Spleen (tissue), 11 donors: ENCODE results near the gene PAXIP1. TPM values are rescaled to one million over a fixed set of nuclear protein-coding genes. Genes with fewer than 3 reads are reported as not detected.

Experiments
- DNase-seq: peaks from one replicate; pipeline ENCODE4 v3.0.0-alpha.2; 2020
- H3K27ac ChIP-seq, 8 donors: fragments of 200-600 bp; sonication (generic) in 7 of 8; 1 replicate in 4 of 8; 2 replicates in 4 of 8; pipeline versions ENCODE4 v1.5.0 to v1.8.0; 2016 to 2021; ENCODE audit warnings: inconsistent platforms in 4 of 8, mild to moderate bottlenecking in 4 of 8, moderate library complexity in 1 of 8
- H3K27me3 ChIP-seq, 7 donors: fragments of 200-600 bp; sonication (generic) in 6 of 7; replicated peaks in 1 of 7; 1 replicate in 4 of 7; 2 replicates in 3 of 7; pipeline versions ENCODE4 v1.5.0 to v1.8.0; 2016 to 2021; ENCODE audit warnings: inconsistent platforms in 3 of 7, mild to moderate bottlenecking in 1 of 7
- H3K36me3 ChIP-seq, 6 donors: fragments of 200-600 bp; sonication (generic) in 5 of 6; 1 replicate in 4 of 6; 2 replicates in 2 of 6; pipeline versions ENCODE4 v1.5.0 to v1.8.0; 2016 to 2021; ENCODE audit warnings: inconsistent platforms in 2 of 6
- H3K4me1 ChIP-seq, 6 donors: fragments of 200-600 bp; sonication (generic) in 5 of 6; 1 replicate in 3 of 6; 2 replicates in 3 of 6; pipeline versions ENCODE4 v1.5.0 to v1.8.0; 2016 to 2021; ENCODE audit warnings: inconsistent platforms in 3 of 6
- H3K4me3 ChIP-seq, 8 donors: fragments of 200-600 bp; sonication (generic) in 7 of 8; 1 replicate in 4 of 8; 2 replicates in 4 of 8; pipeline versions ENCODE4 v1.5.0 to v1.8.0; 2016 to 2021; ENCODE audit warnings: inconsistent platforms in 4 of 8, mild to moderate bottlenecking in 4 of 8, moderate library complexity in 2 of 8
- H3K9me3 ChIP-seq, 8 donors: fragments of 200-600 bp; sonication (generic) in 7 of 8; 1 replicate in 4 of 8; 2 replicates in 4 of 8; pipeline versions ENCODE4 v1.5.0 to v1.8.0; 2016 to 2021; ENCODE audit warnings: inconsistent platforms in 4 of 8
- POLR2A ChIP-seq, 3 donors: fragments of 450-650 bp; IDR thresholded peaks; one replicate each; pipeline ENCODE4 v1.5.1; 2017; ENCODE audit warnings: antibody characterized with exemption in 3 of 3, mild to moderate bottlenecking in 1 of 3
- POLR2AphosphoS5 ChIP-seq, 3 donors: sonication (generic); formaldehyde crosslinking; IDR thresholded peaks; one replicate each; pipeline ENCODE4 v1.5.1; 2017; ENCODE audit warnings: antibody characterized with exemption in 3 of 3
- WGBS, 5 donors: extraction: QIAGEN DNeasy Blood & Tissue Kit in 3 of 5; methylation state at CpG; one replicate each; pipeline versions ENCODE4 v1.1.5 to v1.1.7; 2013 to 2018; 5-methylcytosine and 5-hydroxymethylcytosine counted together
- intact Hi-C: fragments of 100-400 bp; cut with DNase I; formaldehyde crosslinking; loops from one replicate; pipeline ENCODE4 v1.15.0; 2023; ENCODE audit warnings: low total_unique reads
- polyA plus RNA-seq, 3 donors: library from polyadenylated mRNA; stranded (reverse); fragments of 200-250 nt; gene quantifications; one replicate each; pipeline ENCODE4 v1.2.1, GENCODE V29; 2013
- total RNA-seq, 7 donors: library from RNA; depleted of rRNA in 3 of 7; stranded (reverse); fragments of >200 nt in 3 of 7; fragmentation: NEBNext Ultra II Directional in 4 of 7; extraction: Animal tissue kit (Norgen Biotek cat#: 25700) in 4 of 7; gene quantifications; one replicate each; pipeline versions ENCODE4 v1.1.0 to v1.2.1, GENCODE V29; 2016 to 2021
- TF ChIP-seq, protein P1 (sequence below), 11 experiments: fragments of 200-600 bp in 7 of 11; fragments of 450-650 bp in 4 of 11; sonication (generic) in 4 of 11; IDR thresholded peaks in 8 of 11; conservative IDR thresholded peaks in 3 of 11; 1 replicate in 7 of 11; 2 replicates in 4 of 11; pipeline versions ENCODE4 v1.4.0 to v1.8.0; 2016 to 2021; ENCODE audit warnings: antibody characterized with exemption in 11 of 11, inconsistent platforms in 4 of 11, mild to moderate bottlenecking in 1 of 11
- donor health status: healthy with polysubstance abuse.
- donor health status: DM: no; HTN: no; CAD: no; lungs with moderate emphysema.
- donor health status: DM: no; HTN: no; CAD: no.
- donor health status: Bipolar disorder and iron deficiency.
- donor health status: healthy.
- donor health status: DM: no; HTN: no; CAD: no.
- donor health status: DM: yes; HTN: yes; CAD: no.

Gene PAXIP1
- total and polyA plus RNA-seq, 10 donors = 2.7 to 15.0 (median 13.3) TPM

DNA sequence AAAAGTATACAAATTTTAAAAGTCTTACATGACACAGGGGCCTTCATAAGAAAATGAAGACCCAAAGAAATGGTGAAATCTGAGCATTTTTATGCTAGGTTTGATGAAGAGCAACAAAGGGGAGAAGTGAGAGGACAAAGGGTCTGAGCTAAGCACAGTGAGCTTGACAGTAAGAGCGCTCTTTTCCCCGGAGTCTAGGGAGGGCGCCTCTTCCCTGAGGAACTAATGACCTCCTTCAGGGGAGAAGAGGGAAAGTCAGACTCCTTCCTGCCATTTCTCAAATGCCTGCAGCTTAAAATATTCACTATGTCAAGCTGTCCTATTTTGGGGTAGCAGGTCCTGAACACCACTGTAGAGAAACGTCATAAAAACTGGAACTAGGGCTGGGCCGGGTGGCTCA is 18.1 kb upstream of the PAXIP1 start:
- TF ChIP-seq, protein P1, sequence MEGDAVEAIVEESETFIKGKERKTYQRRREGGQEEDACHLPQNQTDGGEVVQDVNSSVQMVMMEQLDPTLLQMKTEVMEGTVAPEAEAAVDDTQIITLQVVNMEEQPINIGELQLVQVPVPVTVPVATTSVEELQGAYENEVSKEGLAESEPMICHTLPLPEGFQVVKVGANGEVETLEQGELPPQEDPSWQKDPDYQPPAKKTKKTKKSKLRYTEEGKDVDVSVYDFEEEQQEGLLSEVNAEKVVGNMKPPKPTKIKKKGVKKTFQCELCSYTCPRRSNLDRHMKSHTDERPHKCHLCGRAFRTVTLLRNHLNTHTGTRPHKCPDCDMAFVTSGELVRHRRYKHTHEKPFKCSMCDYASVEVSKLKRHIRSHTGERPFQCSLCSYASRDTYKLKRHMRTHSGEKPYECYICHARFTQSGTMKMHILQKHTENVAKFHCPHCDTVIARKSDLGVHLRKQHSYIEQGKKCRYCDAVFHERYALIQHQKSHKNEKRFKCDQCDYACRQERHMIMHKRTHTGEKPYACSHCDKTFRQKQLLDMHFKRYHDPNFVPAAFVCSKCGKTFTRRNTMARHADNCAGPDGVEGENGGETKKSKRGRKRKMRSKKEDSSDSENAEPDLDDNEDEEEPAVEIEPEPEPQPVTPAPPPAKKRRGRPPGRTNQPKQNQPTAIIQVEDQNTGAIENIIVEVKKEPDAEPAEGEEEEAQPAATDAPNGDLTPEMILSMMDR (IDR thresholded peaks at IDR 0.05 in 8 of 11, conservative IDR thresholded peaks at IDR 0.05 in 3 of 11) = no peak
- TF ChIP-seq POLR2A (IDR thresholded peaks at IDR 0.05) (no peak), POLR2AphosphoS5 (IDR thresholded peaks at IDR 0.05) (no peak)
- Histone ChIP-seq H3K27me3 (peaks cover 0 to 7% (median 0%) of the 10 kb centered on the region in 7 donors), H3K4me1 (no peaks in the 10 kb centered on the region), H3K27ac (no peak overlapping the region), H3K4me3 (no peak overlapping the region), H3K9me3 (no peaks in the 10 kb centered on the region), H3K36me3 (no peaks in the 10 kb centered on the region)
- no peak for DNase-seq
- 64 to 82% (median 70%) methylated on average over 5 of the region's 5 CpGs for WGBS, 5 donors
- intact Hi-C loops = no loop called here

DNA sequence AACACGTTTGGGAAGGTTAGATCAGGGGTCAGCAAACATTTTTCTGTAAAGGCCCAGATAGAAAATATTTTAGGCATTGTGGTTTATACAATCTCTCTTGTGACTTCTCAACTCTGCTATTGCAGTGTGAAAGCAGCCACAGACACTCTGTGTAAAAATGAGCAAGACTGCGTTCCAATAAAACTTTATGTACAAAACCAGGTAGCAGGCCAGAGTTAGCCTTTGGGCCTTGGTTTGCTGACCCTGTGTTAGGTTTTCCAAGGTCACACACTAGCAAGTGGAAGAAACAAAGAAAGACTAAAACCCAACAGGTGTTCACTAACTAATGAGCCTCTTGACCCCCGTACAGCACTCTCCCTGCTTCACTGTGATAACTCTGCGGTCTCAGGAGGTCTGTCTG is 14.9 kb upstream of the PAXIP1 start:
- DNase-seq = no peak
- WGBS, 5 donors = 76 to 85% (median 84%) methylated on average over 4 of the region's 4 CpGs
- Histone ChIP-seq H3K36me3 (no peaks in the 10 kb centered on the region), H3K9me3 (no peaks in the 10 kb centered on the region), H3K4me3 (no peak overlapping the region), H3K4me1 (no peaks in the 10 kb centered on the region), H3K27ac (no peak overlapping the region), H3K27me3 (peaks cover 0 to 13% (median 0%) of the 10 kb centered on the region in 7 donors)
- TF ChIP-seq POLR2AphosphoS5 (IDR thresholded peaks at IDR 0.05) (no peak), POLR2A (IDR thresholded peaks at IDR 0.05) (no peak)
- TF ChIP-seq, protein P1 (IDR thresholded peaks at IDR 0.05 in 8 of 11, conservative IDR thresholded peaks at IDR 0.05 in 3 of 11) = no peak
- intact Hi-C loops = no loop called here

DNA sequence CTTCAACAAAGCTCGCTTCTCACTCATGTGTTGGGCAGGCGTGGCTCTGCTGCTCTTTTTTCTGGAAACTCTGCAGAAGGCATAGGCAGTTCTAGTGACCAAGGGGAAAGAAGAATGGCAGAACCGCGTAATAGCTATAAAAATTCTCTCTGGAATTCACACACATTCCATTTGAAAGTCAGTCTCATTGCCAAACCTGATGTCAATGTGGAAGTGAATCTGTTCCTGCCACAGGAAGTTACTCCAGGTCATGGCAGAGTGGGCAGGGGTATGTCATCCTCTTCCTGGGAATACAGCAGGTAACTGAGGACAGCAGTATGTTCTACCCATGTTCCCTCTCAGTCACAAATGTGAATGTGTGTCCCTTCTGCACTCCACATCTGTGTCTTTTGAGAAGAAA is 8.2 kb upstream of the PAXIP1 start:
- 90 to 95% (median 93%) methylated on average over 4 of the region's 4 CpGs for WGBS, 5 donors
- Histone ChIP-seq H3K27ac (no peak overlapping the region), H3K4me1 (no peaks in the 10 kb centered on the region), H3K27me3 (peaks cover 0 to 6% (median 0%) of the 10 kb centered on the region in 7 donors), H3K4me3 (no peak overlapping the region), H3K9me3 (no peaks in the 10 kb centered on the region), H3K36me3 (peaks cover 0 to 5% (median 0%) of the 10 kb centered on the region in 6 donors)
- DNase-seq = no peak
- no peak for TF ChIP-seq POLR2AphosphoS5 (IDR thresholded peaks at IDR 0.05)
- TF ChIP-seq POLR2A (IDR thresholded peaks at IDR 0.05) = no peak
- TF ChIP-seq, protein P1 (IDR thresholded peaks at IDR 0.05 in 8 of 11, conservative IDR thresholded peaks at IDR 0.05 in 3 of 11) = no peak
- intact Hi-C loops = no loop called here

DNA sequence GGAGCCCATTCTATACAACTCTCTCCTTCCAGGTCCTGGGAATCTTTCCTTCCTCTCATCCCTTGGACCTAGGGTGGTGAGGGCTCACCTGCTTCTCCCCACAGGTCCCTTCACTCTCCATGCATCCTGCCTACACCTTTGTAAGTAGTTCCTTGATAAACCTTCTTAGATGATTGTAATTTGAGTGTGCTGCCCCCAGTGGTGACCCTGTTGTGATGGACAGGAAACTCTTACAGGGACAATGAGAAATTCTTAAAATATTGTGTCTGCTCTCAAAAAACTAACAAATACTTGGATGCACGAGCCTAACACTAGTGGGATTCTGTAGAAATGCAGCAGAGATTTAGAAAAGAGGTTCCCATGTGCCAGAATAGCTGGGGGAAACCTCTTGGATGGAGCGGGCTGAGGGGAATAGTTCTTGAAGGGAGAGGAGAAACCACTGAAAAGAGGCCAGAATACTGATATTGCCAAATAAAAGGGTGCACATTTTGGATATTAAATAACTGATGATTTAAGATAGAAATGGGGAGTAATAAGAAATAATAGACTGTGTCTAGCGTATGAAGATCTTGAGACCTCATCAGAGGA is 6.7 kb upstream of the PAXIP1 start:
- DNase-seq = no peak
- intact Hi-C loops = loop anchor here (10.0 kb wide), 1 partner anchor 85 kb away; no protein-coding TSS in a partner anchor
- 67 to 76% (median 70%) methylated on average over 3 of the region's 3 CpGs for WGBS, 5 donors

More for the DNA sequence above, 6.7 kb upstream of the PAXIP1 start:
- peaks cover 0 to 10% (median 0%) of the 10 kb centered on the region in 6 donors for H3K36me3 ChIP-seq
- H3K27ac ChIP-seq = no peak overlapping the region
- no peak for TF ChIP-seq POLR2AphosphoS5 (IDR thresholded peaks at IDR 0.05)
- TF ChIP-seq, protein P1 (IDR thresholded peaks at IDR 0.05 in 8 of 11, conservative IDR thresholded peaks at IDR 0.05 in 3 of 11) = peak in 5 of 11 experiments; percentile 7 to 55 (median 43)
- TF ChIP-seq POLR2A (IDR thresholded peaks at IDR 0.05) = no peak
- H3K4me1 ChIP-seq = peaks cover 0 to 9% (median 3%) of the 10 kb centered on the region in 6 donors
- no peak overlapping the region for H3K4me3 ChIP-seq
- H3K27me3 ChIP-seq = peaks cover 0 to 6% (median 0%) of the 10 kb centered on the region in 7 donors
- H3K9me3 ChIP-seq = no peaks in the 10 kb centered on the region
